Cardiac septum (tissue), 1 donor: ENCODE data around the gene CD180. TPM values are rescaled to one million over a fixed set of nuclear protein-coding genes. Genes with fewer than 3 reads are reported as not detected.

Source experiments
- DNase-seq: peaks from one replicate; pipeline ENCODE4 v3.0.0-alpha.2; 2020; ENCODE audit warnings: low spot score
- intact Hi-C: fragments of 100-400 bp; cut with DNase I; formaldehyde crosslinking; loops from one replicate; pipeline ENCODE4 v1.14.0; 2022
- total RNA-seq: library from RNA; stranded (reverse); fragmentation: NEBNext Ultra II Directional; extraction: Animal tissue kit (Norgen Biotek cat#: 25700); gene quantifications from one replicate; pipeline ENCODE4 v1.2.1, GENCODE V29; 2021
- donor health status: DM: no; HTN: no; CAD: no.

CD180 gene
- total RNA-seq, 1 donor from 2014 or later: 0.48 TPM

GRCh38 chr5:67214707-67215447 is 18.3 kb upstream of the CD180 start:
- no peak for DNase-seq
- intact Hi-C loops: no loop called here

- intact Hi-C loops: no loop called here
- DNase-seq: no peak
Measured at GRCh38 chr5:67214036-67214435, 17.4 kb upstream of the CD180 start.

GRCh38 chr5:67211926-67212325 is 15.3 kb upstream of the CD180 start:
- intact Hi-C loops: no loop called here
- DNase-seq: no peak

GRCh38 chr5:67209141-67209771 is 12.7 kb upstream of the CD180 start:
- no peak for DNase-seq
- intact Hi-C loops: loop anchor here (2.0 to 10.0 kb wide), 3 partner anchors 42 to 397 kb away; no protein-coding TSS in a partner anchor

- no peak for DNase-seq
- intact Hi-C loops: loop anchor here (2.0 to 10.0 kb wide), 3 partner anchors 42 to 396 kb away; no protein-coding TSS in a partner anchor
Measured at GRCh38 chr5:67208403-67208802, 11.8 kb upstream of the CD180 start.

GRCh38 chr5:67206929-67207328 is 10.3 kb upstream of the CD180 start:
- intact Hi-C loops: loop anchor here (5.0 to 10.0 kb wide), 2 partner anchors 222 to 395 kb away; no protein-coding TSS in a partner anchor
- DNase-seq: no peak

- intact Hi-C loops: loop anchor here (5.0 to 10.0 kb wide), 2 partner anchors 222 to 394 kb away; no protein-coding TSS in a partner anchor
- no peak for DNase-seq
Measured at GRCh38 chr5:67206461-67206860, 9.9 kb upstream of the CD180 start.

- intact Hi-C loops: loop anchor here (5.0 to 10.0 kb wide), 2 partner anchors 221 to 394 kb away; no protein-coding TSS in a partner anchor
- DNase-seq: no peak
Measured at GRCh38 chr5:67205981-67206380, 9.4 kb upstream of the CD180 start.

- intact Hi-C loops: loop anchor here (5.0 to 10.0 kb wide), 2 partner anchors 220 to 393 kb away; no protein-coding TSS in a partner anchor
- no peak for DNase-seq
Measured at GRCh38 chr5:67204821-67205220, 8.2 kb upstream of the CD180 start.

GRCh38 chr5:67203701-67204074 is 7.1 kb upstream of the CD180 start:
- intact Hi-C loops: loop anchor here (10.0 kb wide), 1 partner anchor 219 kb away; no protein-coding TSS in a partner anchor
- DNase-seq: no peak

GRCh38 chr5:67202828-67203227 is 6.2 kb upstream of the CD180 start:
- DNase-seq: no peak
- intact Hi-C loops: loop anchor here (10.0 kb wide), 1 partner anchor 218 kb away; no protein-coding TSS in a partner anchor

- no peak for DNase-seq
- intact Hi-C loops: loop anchor here (10.0 kb wide), 1 partner anchor 217 kb away; no protein-coding TSS in a partner anchor
Measured at GRCh38 chr5:67201897-67202549, 5.4 kb upstream of the CD180 start.

- intact Hi-C loops: loop anchor here (10.0 kb wide), 1 partner anchor 216 kb away; no protein-coding TSS in a partner anchor
- DNase-seq: no peak
Measured at GRCh38 chr5:67200809-67201562, 4.4 kb upstream of the CD180 start.

GRCh38 chr5:67199859-67200258 is 3.3 kb upstream of the CD180 start:
- no peak for DNase-seq
- intact Hi-C loops: loop anchor here (10.0 kb wide), 1 partner anchor 215 kb away; no protein-coding TSS in a partner anchor

- intact Hi-C loops: no loop called here
- no peak for DNase-seq
Measured at GRCh38 chr5:67198917-67199316, 2.3 kb upstream of the CD180 start.

GRCh38 chr5:67197536-67197935 is 937 bp upstream of the CD180 start:
- DNase-seq: no peak
- intact Hi-C loops: no loop called here

GRCh38 chr5:67195406-67196275 is 958 bp downstream of the CD180 start:
- intact Hi-C loops: no loop called here
- no peak for DNase-seq

GRCh38 chr5:67194166-67194565 is 2.4 kb downstream of the CD180 start:
- intact Hi-C loops: no loop called here
- DNase-seq: no peak
